NOMO-1 treated with dmso at 0.1 percent for 144 hours (cell line): ENCODE results near the gene RDH12.
"Not testable (repeated sequence)": the region's sequence is repeated elsewhere in the genome, so short reads cannot be mapped to it uniquely, and the experiment has no call there.

Source experiments
- DNase-seq: peaks from one replicate; lab custom pipeline; 2025; ENCODE audit not compliant: unreplicated experiment; lab: John Stamatoyannopoulos, UW

Gene RDH12

DNA sequence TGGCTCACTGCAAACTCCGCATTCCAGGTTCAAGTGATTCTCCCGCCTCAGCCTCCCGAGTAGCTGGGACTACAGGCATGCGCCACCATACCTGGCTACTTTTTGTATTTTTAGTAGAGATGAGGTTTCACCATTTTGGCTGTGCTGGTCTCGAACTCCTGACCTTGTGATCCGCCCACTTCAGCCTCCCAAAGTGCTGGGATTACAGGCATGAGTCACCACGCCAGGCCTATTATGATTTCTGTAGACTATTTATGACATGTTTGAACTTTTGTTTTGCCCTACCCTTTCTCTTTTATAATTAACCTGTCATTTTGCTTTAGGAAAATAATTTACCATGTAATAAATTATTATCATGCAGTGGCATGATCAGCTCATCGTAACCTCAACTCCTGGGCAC, at the start of gene RDH12:
Gene RDH12, plus strand, starts transcription at position 395 of the 400 bp plus-strand sequence. CDS start 20,757 bp downstream, outside the sequence.
- not testable (repeated sequence) for DNase-seq

DNA sequence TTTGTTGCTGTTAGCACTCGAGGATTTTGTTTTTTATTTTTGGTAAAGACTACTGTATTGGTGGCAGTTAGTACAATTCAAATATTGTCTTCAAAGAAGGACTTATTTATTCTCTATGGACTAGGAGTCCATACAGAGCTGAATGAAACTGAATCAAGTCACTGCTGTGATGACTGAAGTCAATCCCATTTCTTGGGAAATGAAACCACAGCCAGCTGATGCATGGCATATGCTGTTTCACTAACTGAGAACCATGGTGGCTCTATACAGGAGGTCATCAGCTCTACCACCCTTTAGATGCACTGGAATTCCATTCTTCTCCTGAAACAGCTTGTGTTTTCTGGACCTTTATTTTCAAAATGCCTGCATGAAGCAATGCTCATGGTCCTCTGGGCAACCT, 49.5 kb upstream of the RDH12 start:
- no peak for DNase-seq

- DNase-seq: no peak
Observed at GRCh38 chr14:67653651-67654280, 47.9 kb upstream of the RDH12 start.

GRCh38 chr14:67663633-67664032, 38.1 kb upstream of the RDH12 start:
- DNase-seq: no peak

DNA sequence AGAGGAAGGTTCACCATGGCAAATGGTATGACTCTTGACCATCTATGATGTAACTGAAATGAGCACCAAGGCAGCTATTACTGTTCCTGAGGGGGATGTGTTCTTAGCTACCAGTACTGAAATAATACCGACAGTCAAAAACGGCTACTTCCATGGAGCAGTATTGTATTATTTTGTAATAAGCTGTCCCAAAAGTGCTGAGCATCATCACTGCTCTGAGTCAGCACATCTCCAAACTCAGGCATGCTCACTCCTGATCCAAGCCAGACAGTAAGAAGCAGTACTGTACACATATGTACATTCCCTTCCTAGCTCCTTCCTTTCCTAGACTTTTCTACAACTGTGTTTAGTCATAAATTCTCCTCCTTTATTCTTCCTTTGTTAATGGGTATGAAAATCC, 35.8 kb upstream of the RDH12 start:
- DNase-seq: no peak

DNA sequence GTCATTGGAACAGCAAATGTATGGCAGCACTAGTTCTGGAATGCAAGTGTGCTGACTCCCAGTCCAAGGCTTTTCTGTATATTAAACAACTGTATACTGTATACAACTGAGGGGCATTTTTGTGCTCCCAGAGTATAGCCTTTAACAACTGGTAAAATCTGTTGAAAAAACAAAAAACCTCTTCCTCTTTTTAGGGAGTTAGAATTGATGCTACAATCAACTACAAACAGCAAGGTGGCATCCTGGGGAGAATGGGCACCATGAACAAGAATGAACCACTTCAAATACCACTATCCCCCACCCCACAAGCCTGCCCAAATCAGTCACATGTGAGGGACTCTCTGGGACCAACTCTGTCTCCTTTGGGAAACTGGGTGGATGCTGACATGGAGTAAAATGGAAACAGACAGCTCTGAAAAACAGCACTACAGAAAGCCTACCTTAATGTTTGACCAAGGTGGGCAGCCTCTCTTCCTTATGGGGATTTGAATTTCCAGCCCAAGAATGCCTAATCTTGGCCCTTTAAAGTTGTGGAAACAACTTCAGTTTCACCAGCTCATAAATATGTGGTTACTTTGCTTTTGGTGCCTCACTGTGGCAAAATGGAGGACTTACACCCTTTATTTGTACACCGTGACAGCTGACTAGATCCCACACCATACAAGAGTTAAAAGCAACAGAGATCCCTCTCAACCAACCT, 34.8 kb upstream of the RDH12 start:
- no peak for DNase-seq

GRCh38 chr14:67668559-67668958, 33.1 kb upstream of the RDH12 start:
- DNase-seq: no peak

DNA sequence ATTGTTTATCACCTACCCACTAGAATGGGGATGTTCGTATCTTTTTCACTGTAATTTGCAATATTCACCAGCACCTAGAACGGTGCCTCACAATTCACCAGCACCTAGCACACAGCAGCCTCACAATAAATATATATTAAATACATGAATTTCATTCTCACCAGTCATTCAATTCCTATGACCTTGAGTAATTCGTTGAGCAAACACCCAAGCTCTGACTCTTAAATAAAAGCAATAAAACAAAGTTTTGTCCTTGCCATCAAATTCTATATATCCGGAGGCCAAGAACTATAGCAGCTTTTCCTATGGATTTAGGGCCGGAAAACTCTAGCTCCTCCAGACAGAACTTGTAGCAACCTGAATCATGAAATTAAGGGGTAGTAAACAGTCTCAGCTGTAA, 28.2 kb upstream of the RDH12 start:
- DNase-seq: no peak

- peak; percentile 30 for DNase-seq
Observed at GRCh38 chr14:67674139-67674479, 27.6 kb upstream of the RDH12 start.

DNA sequence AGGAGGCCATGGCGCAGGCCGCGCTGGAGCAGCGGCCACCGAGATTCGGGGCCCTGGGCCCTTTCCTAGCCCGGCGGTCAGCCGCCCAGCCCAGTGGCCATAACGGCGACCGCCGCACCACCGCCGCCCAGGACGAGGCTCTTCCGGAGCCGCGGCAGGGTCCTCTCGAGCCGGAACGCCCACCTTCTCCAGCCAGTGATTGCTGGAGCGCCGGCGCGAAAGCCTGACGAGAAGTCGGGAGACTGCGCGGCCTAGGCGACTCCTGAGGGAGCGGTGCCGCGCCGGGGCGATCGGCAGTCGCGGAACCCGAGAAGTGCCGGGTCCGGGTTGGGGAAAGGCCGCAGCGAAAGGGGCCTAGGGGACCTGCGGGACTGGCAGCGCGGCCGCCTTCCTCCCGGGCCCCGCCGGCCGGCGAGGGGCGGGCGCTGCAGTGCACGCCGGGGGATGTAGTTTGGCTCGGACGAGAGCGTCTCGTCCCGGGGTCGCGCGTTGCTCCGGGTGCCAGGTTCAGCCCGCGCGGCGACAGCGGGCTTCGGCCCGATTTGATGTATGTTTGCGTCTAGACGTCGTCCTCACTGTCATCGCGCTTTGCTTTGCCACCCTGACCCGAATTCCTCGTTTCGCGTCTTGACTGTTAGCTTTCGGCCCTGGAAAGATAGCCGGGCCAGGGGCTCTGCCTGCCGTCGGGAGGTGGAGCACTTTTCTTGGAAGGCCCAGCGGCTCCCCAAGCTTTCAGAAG, 27.0 kb upstream of the RDH12 start, which contains the start of gene VTI1B:
Gene VTI1B, minus strand, starts transcription at position 153 of the 739 bp plus-strand sequence. Its CDS starts 143 bp downstream, at position 10.
- peak; percentile 59 for DNase-seq

DNA sequence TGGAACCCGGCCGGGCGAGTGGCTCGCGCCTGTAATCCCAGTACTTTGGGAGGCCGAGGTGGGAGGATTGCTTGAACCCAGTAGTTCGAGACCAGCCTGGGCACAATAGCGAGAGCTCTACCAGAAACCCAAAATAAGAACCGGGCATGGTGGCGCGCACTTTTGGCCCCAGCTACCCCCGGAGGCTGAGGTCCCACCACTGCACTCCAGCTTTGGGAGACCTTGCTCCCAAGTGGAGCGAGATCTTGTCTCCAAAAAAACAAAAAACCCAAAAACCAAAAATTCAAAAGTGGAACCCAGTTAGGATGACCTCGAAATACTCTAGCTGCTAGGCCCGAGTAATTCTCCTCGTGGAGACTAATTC, 26.5 kb upstream of the RDH12 start:
- DNase-seq: no peak

- DNase-seq: no peak
Observed at GRCh38 chr14:67679006-67679405, 22.7 kb upstream of the RDH12 start.

GRCh38 chr14:67680121-67680602, 21.5 kb upstream of the RDH12 start:
- DNase-seq: no peak

- peak; percentile 33 for DNase-seq
Observed at GRCh38 chr14:67680941-67681340, 20.7 kb upstream of the RDH12 start.

- no peak for DNase-seq
Observed at GRCh38 chr14:67683842-67684241, 17.8 kb upstream of the RDH12 start.

- DNase-seq: no peak
Observed at GRCh38 chr14:67690011-67690410, 11.7 kb upstream of the RDH12 start.

GRCh38 chr14:67694791-67695393, 6.8 kb upstream of the RDH12 start:
- peak; percentile 40 for DNase-seq

- peak; percentile 88 for DNase-seq
Observed at GRCh38 chr14:67695394-67695949, 6.2 kb upstream of the RDH12 start, which contains the start of gene RDH11. TSS of gene RDH11 (minus strand) at chr14:67695764. CDS start at chr14:67695703, 61 bp downstream.

DNA sequence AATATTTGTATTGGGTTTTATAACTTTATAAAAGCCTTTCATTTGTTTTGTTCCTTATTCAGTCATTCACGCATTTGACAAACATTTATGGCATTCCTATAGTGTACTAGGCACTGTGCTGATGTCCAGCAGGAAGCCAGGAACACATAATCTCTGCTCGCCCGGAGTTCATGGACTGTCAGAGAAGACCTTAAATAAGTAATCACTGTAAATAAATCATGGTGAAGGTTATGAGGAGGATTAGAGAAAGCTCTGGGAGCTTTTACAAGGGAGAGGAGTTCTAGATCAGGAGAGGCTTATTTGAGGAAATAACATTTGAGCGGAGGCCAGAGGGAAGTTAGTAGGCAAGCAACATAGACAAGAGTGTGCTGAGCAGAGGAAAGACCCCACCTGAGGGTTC, 4.7 kb upstream of the RDH12 start:
- DNase-seq: no peak

DNA sequence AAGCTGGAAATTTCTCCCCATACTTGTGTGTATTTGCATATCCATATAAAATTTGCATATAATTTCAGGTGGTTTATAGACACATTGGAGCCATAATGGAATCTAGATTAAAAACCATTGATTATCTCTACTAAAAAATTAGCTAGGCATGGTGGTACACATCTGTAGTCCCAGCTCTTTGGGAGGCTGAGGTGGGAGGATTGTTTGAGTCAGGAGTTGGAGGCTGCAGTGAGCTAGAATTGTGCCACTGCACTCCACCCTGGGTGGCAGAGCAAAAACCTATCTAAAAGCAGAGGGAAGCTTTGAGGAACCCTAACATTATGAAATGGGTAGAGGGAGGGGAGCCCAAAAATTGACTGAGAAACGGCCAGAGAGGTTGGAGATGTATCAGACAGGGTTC, 3.5 kb upstream of the RDH12 start:
- DNase-seq: no peak

DNA sequence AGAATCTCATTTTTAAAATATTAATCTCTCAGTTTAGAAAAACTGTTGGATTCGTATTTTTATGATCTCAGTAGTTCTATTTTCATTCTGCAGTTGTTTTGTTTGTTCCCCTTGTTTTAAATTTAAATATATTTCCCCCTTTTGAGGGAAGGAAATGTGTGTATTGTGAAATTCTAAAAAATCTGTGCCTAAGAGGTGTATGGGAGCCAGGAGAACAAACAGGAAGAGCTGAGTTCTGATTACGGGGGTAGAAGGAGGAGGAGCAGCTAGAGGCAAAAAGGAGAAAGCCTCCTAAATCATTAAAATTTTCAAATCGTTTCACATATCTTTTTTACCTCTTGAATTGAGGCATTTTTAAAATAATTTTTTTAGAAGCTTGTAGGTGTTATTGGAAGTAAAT, 2.3 kb downstream of the RDH12 start:
- DNase-seq: no peak
